HCT116 (cell line): ENCODE results near the gene XPO4.

ENCODE experiments used
- EGR1 ChIP-seq: IDR thresholded peaks from 2 replicates; pipeline ENCODE4 v1.6.1; 2012; ENCODE audit warnings: low read depth
- POLR2A ChIP-seq: IDR thresholded peaks from 2 replicates; pipeline ENCODE4 v1.7.0; 2011; ENCODE audit warnings: borderline replicate concordance; ENCODE audit not compliant: insufficient read depth, insufficient read length; ENCODE audit errors: extremely low read depth
- POLR2AphosphoS5 ChIP-seq: IDR thresholded peaks from 2 replicates; pipeline ENCODE4 v1.6.1; 2011; ENCODE audit warnings: mild to moderate bottlenecking, low read depth, low read length, moderate library complexity
- RAD21 ChIP-seq: IDR thresholded peaks from 2 replicates; pipeline ENCODE4 v1.6.1; 2012; ENCODE audit warnings: low read depth, mild to moderate bottlenecking
- SIN3A ChIP-seq: IDR thresholded peaks from 2 replicates; pipeline ENCODE4 v1.6.1; 2012; ENCODE audit warnings: low read depth
- TF ChIP-seq, protein P1 (sequence below), 3 experiments: fragments of 200-600 bp in 1 of 3; sonication (generic) in 1 of 3; IDR thresholded peaks in 2 of 3; conservative IDR thresholded peaks in 1 of 3; 2 replicates each; pipeline ENCODE4 v1.5.1; 2012 to 2017; ENCODE audit warnings: low read depth in 2 of 3, low read length in 2 of 3, antibody characterized with exemption in 1 of 3, borderline replicate concordance in 1 of 3, control low read depth in 1 of 3, mild to moderate bottlenecking in 1 of 3, mixed read lengths in 1 of 3, mixed run types in 1 of 3, moderate library complexity in 1 of 3; ENCODE audit not compliant: insufficient read depth in 1 of 3
- TF ChIP-seq, protein P2 (sequence below): IDR thresholded peaks from 2 replicates; pipeline ENCODE4 v1.6.1; 2012

DNA sequence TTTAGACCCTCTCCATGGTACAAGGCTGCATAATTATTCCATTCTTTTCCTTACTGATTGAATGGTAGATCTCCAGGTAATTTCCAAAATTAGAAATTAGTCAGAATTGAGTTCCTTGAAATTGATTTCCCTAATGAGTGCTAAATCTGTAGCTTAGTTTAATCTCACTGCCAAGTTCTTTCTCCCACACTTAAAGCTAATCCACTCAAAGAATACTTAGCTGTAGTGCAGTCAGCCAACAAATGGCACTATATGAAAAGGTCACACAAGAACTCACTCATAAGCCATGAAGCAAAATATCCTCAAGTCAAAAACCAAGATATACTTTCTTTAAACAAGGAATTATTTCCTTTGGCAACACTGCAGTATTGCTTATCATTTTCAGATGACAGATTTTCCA lies 62.0 kb downstream of the XPO4 start:
- TF ChIP-seq, protein P1, sequence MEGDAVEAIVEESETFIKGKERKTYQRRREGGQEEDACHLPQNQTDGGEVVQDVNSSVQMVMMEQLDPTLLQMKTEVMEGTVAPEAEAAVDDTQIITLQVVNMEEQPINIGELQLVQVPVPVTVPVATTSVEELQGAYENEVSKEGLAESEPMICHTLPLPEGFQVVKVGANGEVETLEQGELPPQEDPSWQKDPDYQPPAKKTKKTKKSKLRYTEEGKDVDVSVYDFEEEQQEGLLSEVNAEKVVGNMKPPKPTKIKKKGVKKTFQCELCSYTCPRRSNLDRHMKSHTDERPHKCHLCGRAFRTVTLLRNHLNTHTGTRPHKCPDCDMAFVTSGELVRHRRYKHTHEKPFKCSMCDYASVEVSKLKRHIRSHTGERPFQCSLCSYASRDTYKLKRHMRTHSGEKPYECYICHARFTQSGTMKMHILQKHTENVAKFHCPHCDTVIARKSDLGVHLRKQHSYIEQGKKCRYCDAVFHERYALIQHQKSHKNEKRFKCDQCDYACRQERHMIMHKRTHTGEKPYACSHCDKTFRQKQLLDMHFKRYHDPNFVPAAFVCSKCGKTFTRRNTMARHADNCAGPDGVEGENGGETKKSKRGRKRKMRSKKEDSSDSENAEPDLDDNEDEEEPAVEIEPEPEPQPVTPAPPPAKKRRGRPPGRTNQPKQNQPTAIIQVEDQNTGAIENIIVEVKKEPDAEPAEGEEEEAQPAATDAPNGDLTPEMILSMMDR (IDR thresholded peaks at IDR 0.05 in 2 of 3, conservative IDR thresholded peaks at IDR 0.05 in 1 of 3; ENCODE audit: borderline replicate concordance in 1 of 3, insufficient read depth in 1 of 3, low read depth in 2 of 3, low read length in 2 of 3) = no peak
- TF ChIP-seq RAD21 (no peak), POLR2AphosphoS5 (no peak), POLR2A (no peak), SIN3A (no peak), EGR1 (no peak)
- TF ChIP-seq, protein P2, sequence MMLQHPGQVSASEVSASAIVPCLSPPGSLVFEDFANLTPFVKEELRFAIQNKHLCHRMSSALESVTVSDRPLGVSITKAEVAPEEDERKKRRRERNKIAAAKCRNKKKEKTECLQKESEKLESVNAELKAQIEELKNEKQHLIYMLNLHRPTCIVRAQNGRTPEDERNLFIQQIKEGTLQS = no peak
